Measurements from ENCODE around the gene YPEL5.
"Not testable (repeated sequence)": the region's sequence is repeated elsewhere in the genome, so short reads cannot be mapped to it uniquely, and the experiment has no call there.

Gene YPEL5

GRCh38 chr2:30146337-30147195, at the start of gene YPEL5:
TSS of gene YPEL5 (plus strand) at chr2:30147007. CDS start at chr2:30156652, 9,645 bp downstream.
- peak; percentile 46 for DNase-seq

GRCh38 chr2:30098266-30099005, 48.4 kb upstream of the YPEL5 start:
- no peak for DNase-seq

- not testable (repeated sequence) for DNase-seq
These were observed 47.4 kb upstream of the YPEL5 start for GRCh38 chr2:30099366-30099765.

GRCh38 chr2:30100691-30101090, 46.1 kb upstream of the YPEL5 start:
- not testable (repeated sequence) for DNase-seq

GRCh38 chr2:30104307-30104706, 42.5 kb upstream of the YPEL5 start:
- DNase-seq: no peak

- DNase-seq: no peak
These were observed 41.3 kb upstream of the YPEL5 start for GRCh38 chr2:30105556-30105955.

GRCh38 chr2:30106543-30106942, 40.3 kb upstream of the YPEL5 start:
- no peak for DNase-seq

GRCh38 chr2:30108192-30108591, 38.6 kb upstream of the YPEL5 start:
- DNase-seq: no peak

GRCh38 chr2:30108851-30109250, 38.0 kb upstream of the YPEL5 start:
- DNase-seq: no peak

- no peak for DNase-seq
These were observed 37.0 kb upstream of the YPEL5 start for GRCh38 chr2:30109856-30110255.

GRCh38 chr2:30110773-30111172, 36.0 kb upstream of the YPEL5 start:
- no peak for DNase-seq

GRCh38 chr2:30111186-30111585, 35.6 kb upstream of the YPEL5 start:
- DNase-seq: not testable (repeated sequence)

- DNase-seq: no peak
These were observed 34.2 kb upstream of the YPEL5 start for GRCh38 chr2:30112561-30112960.

- DNase-seq: no peak
These were observed 33.1 kb upstream of the YPEL5 start for GRCh38 chr2:30113617-30114293.

- DNase-seq: no peak
These were observed 31.4 kb upstream of the YPEL5 start for GRCh38 chr2:30115141-30115980.

- no peak for DNase-seq
These were observed 30.9 kb upstream of the YPEL5 start for GRCh38 chr2:30115981-30116285.

GRCh38 chr2:30122362-30122761, 24.4 kb upstream of the YPEL5 start:
- no peak for DNase-seq

- no peak for DNase-seq
These were observed 19.6 kb upstream of the YPEL5 start for GRCh38 chr2:30127016-30127893.

- DNase-seq: no peak
These were observed 12.2 kb upstream of the YPEL5 start for GRCh38 chr2:30134582-30134981.

- DNase-seq: no peak
These were observed 11.3 kb upstream of the YPEL5 start for GRCh38 chr2:30135541-30135940.

GRCh38 chr2:30136764-30137444, 9.9 kb upstream of the YPEL5 start:
- no peak for DNase-seq
